HepG2 (cell line): ENCODE data around the gene G6PC3. TPM values are rescaled to one million over a fixed set of nuclear protein-coding genes. Genes with fewer than 3 reads are reported as not detected.

Experiments
- ARNTL ChIP-seq: sonication (generic); formaldehyde crosslinking; IDR thresholded peaks from 2 replicates; pipeline ENCODE4 v1.4.0; 2020; ENCODE audit warnings: mild to moderate bottlenecking, missing genetic modification reagents
- CENPX ChIP-seq: sonication (generic); formaldehyde crosslinking; IDR thresholded peaks from 2 replicates; pipeline ENCODE4 v1.9.0; 2021; ENCODE audit warnings: mild to moderate bottlenecking, missing genetic modification reagents, moderate library complexity
- DNMT1 ChIP-seq: sonication (generic); formaldehyde crosslinking; IDR thresholded peaks from 2 replicates; pipeline ENCODE4 v1.5.1; 2020; ENCODE audit warnings: mild to moderate bottlenecking, missing genetic modification reagents
- FOXK1 ChIP-seq: sonication (generic); formaldehyde crosslinking; IDR thresholded peaks from 2 replicates; pipeline ENCODE4 v1.4.0; 2020; ENCODE audit warnings: low read depth, missing genetic modification reagents, borderline replicate concordance
- HCFC1 ChIP-seq: fragments of 150-350 bp; IDR thresholded peaks from 2 replicates; pipeline ENCODE4 v1.6.1; 2014; ENCODE audit warnings: low read depth, low read length
- IKZF4 ChIP-seq: sonication (generic); formaldehyde crosslinking; IDR thresholded peaks from 2 replicates; pipeline ENCODE4 v1.5.1; 2020; ENCODE audit warnings: borderline replicate concordance, mild to moderate bottlenecking, low read depth, missing genetic modification reagents; ENCODE audit errors: not compliant biosample characterization
- MAF1 ChIP-seq: sonication (generic); formaldehyde crosslinking; IDR thresholded peaks from 2 replicates; pipeline ENCODE4 v1.5.0; 2020; ENCODE audit warnings: missing genetic modification reagents, borderline replicate concordance
- MATR3 ChIP-seq: sonication (generic); formaldehyde crosslinking; IDR thresholded peaks from 2 replicates; pipeline ENCODE4 v1.4.0; 2020; ENCODE audit warnings: missing genetic modification reagents
- MLLT10 ChIP-seq: sonication (generic); formaldehyde crosslinking; IDR thresholded peaks from 2 replicates; pipeline ENCODE4 v1.4.0; 2020; ENCODE audit warnings: missing genetic modification reagents
- MYNN ChIP-seq: sonication (generic); formaldehyde crosslinking; IDR thresholded peaks from 2 replicates; pipeline ENCODE4 v1.4.0; 2020; ENCODE audit warnings: mild to moderate bottlenecking, low read depth, missing genetic modification reagents
- NFYB ChIP-seq: sonication (generic); formaldehyde crosslinking; IDR thresholded peaks from 2 replicates; pipeline ENCODE4 v1.4.0; 2020; ENCODE audit warnings: missing genetic modification reagents
- PHF20 ChIP-seq: sonication (generic); formaldehyde crosslinking; IDR thresholded peaks from 2 replicates; pipeline ENCODE4 v1.5.0; 2020; ENCODE audit warnings: mild to moderate bottlenecking, missing genetic modification reagents
- RELA ChIP-seq: sonication (generic); formaldehyde crosslinking; IDR thresholded peaks from 2 replicates; pipeline ENCODE4 v1.4.0; 2020; ENCODE audit warnings: missing genetic modification reagents
- SATB2 ChIP-seq: sonication (generic); formaldehyde crosslinking; IDR thresholded peaks from 2 replicates; pipeline ENCODE4 v1.5.0; 2020; ENCODE audit warnings: missing genetic modification reagents
- SNRNP70 ChIP-seq: fragments of 200-400 bp; formaldehyde crosslinking; IDR thresholded peaks from 2 replicates; pipeline ENCODE4 v1.6.1; 2017; ENCODE audit warnings: mild to moderate bottlenecking, low read depth, low read length, moderate library complexity
- SPEN ChIP-seq: sonication (generic); formaldehyde crosslinking; IDR thresholded peaks from 2 replicates; pipeline ENCODE4 v1.5.1; 2020; ENCODE audit warnings: low read depth, mild to moderate bottlenecking, missing genetic modification reagents
- ZFX ChIP-seq: sonication (generic); formaldehyde crosslinking; IDR thresholded peaks from 2 replicates; pipeline ENCODE4 v1.4.0; 2020; ENCODE audit warnings: mild to moderate bottlenecking, low read depth, missing genetic modification reagents, moderate library complexity
- ZMYM2 ChIP-seq: sonication (generic); formaldehyde crosslinking; IDR thresholded peaks from 2 replicates; pipeline ENCODE4 v1.8.0; 2022; ENCODE audit warnings: mild to moderate bottlenecking, missing genetic modification reagents
- ZNF12 ChIP-seq: sonication (generic); formaldehyde crosslinking; IDR thresholded peaks from 2 replicates; pipeline ENCODE4 v1.5.0; 2020; ENCODE audit warnings: missing genetic modification reagents
- ZNF205 ChIP-seq: IDR thresholded peaks from 2 replicates; pipeline ENCODE4 v1.6.1; 2018; ENCODE audit warnings: missing biosample characterization, missing genetic modification reagents
- ZNF326 ChIP-seq: sonication (generic); formaldehyde crosslinking; IDR thresholded peaks from 2 replicates; pipeline ENCODE4 v1.4.0; 2020; ENCODE audit warnings: missing genetic modification reagents, borderline replicate concordance
- ZNF496 ChIP-seq: sonication (generic); formaldehyde crosslinking; IDR thresholded peaks from 2 replicates; pipeline ENCODE4 v1.8.1; 2023; ENCODE audit warnings: mild to moderate bottlenecking, moderate library complexity, missing genetic modification reagents; ENCODE audit not compliant: insufficient replicate concordance
- ZNF501 ChIP-seq: sonication (generic); formaldehyde crosslinking; IDR thresholded peaks from 2 replicates; pipeline ENCODE4 v1.5.1; 2020; ENCODE audit warnings: mild to moderate bottlenecking, moderate library complexity, missing genetic modification reagents
- ZNF556 ChIP-seq: sonication (generic); formaldehyde crosslinking; IDR thresholded peaks from 2 replicates; pipeline ENCODE4 v1.4.0; 2020; ENCODE audit warnings: mild to moderate bottlenecking, missing genetic modification reagents, borderline replicate concordance
- ZNF570 ChIP-seq: sonication (generic); formaldehyde crosslinking; IDR thresholded peaks from 2 replicates; pipeline ENCODE4 v1.4.0; 2020; ENCODE audit warnings: mild to moderate bottlenecking, missing genetic modification reagents, borderline replicate concordance
- ZNF773 ChIP-seq: sonication (generic); formaldehyde crosslinking; IDR thresholded peaks from 2 replicates; pipeline ENCODE4 v1.4.0; 2020; ENCODE audit warnings: missing genetic modification reagents, borderline replicate concordance
- ZNF879 ChIP-seq: sonication (generic); formaldehyde crosslinking; IDR thresholded peaks from 2 replicates; pipeline ENCODE4 v1.8.1; 2023; ENCODE audit warnings: missing genetic modification reagents
- ZSCAN21 ChIP-seq: sonication (generic); formaldehyde crosslinking; IDR thresholded peaks from 2 replicates; pipeline ENCODE4 v1.8.0; 2022; ENCODE audit warnings: mild to moderate bottlenecking, missing genetic modification reagents, moderate library complexity, borderline replicate concordance
- polyA plus RNA-seq, 8 experiments: library from polyadenylated mRNA; depleted of rRNA in 3 of 8; stranded (reverse) in 7 of 8; unstranded in 1 of 8; fragments of >200 nt; fragmentation: Illumina TruSeq in 4 of 8; extraction: Trizol in 4 of 8; gene quantifications; 2 replicates each; pipeline versions ENCODE4 v1.2.1 to v1.2.3, GENCODE V29; 2011 to 2016; ENCODE audit warnings: low read depth in 4 of 8, missing spikeins in 1 of 8, mixed read lengths in 1 of 8; ENCODE audit not compliant: insufficient read depth in 1 of 8
- total RNA-seq, 5 experiments: library from RNA; depleted of rRNA; stranded (reverse); fragments of >200 nt; fragmentation: Illumina TruSeq; extraction: Trizol; gene quantifications; 2 replicates each; pipeline ENCODE4 v1.2.3, GENCODE V29; 2016; ENCODE audit warnings: low read depth in 1 of 5
- TF ChIP-seq, protein P1 (sequence below): sonication (generic); formaldehyde crosslinking; IDR thresholded peaks from 2 replicates; pipeline ENCODE4 v1.4.0; 2020; ENCODE audit warnings: missing genetic modification reagents, borderline replicate concordance
- TF ChIP-seq, protein P2 (sequence below): sonication (generic); IDR thresholded peaks from 2 replicates; pipeline ENCODE4 v1.6.1; 2016; ENCODE audit warnings: low read depth, borderline replicate concordance

The G6PC3 gene
- total and polyA plus RNA-seq, 2 of the 13 experiments (the other 11 are each of a cell fraction or from before 2014, with no cell fraction given): 38.5 to 75.8 TPM

DNA sequence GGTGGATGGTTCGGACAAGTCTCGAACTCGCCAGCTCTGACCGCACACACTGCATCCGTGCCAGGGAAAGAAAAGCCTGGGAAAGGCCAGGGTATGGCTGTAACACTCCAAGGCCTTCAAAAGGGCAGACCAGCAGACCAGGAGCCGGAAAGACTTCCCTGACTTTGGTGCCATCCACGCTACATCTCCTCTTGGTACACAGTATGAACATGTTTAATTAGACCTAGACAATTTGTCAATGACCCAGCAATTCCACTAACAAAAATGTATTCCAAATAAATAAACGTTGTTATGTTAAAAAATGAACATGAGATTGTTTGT, 53.5 kb downstream of the G6PC3 start (continued):
- peak; percentile 35 for TF ChIP-seq IKZF4 (CRISPR knock-in tag)
- TF ChIP-seq ZNF570 (CRISPR knock-in tag): 0 out of 2 replicates have a peak, but pooled peaks have one; percentile 58
- no peak for TF ChIP-seq ZNF496 (CRISPR knock-in tag)
- TF ChIP-seq RELA (CRISPR knock-in tag): no peak
- no peak for TF ChIP-seq ZMYM2 (CRISPR knock-in tag)
- TF ChIP-seq, protein P1, sequence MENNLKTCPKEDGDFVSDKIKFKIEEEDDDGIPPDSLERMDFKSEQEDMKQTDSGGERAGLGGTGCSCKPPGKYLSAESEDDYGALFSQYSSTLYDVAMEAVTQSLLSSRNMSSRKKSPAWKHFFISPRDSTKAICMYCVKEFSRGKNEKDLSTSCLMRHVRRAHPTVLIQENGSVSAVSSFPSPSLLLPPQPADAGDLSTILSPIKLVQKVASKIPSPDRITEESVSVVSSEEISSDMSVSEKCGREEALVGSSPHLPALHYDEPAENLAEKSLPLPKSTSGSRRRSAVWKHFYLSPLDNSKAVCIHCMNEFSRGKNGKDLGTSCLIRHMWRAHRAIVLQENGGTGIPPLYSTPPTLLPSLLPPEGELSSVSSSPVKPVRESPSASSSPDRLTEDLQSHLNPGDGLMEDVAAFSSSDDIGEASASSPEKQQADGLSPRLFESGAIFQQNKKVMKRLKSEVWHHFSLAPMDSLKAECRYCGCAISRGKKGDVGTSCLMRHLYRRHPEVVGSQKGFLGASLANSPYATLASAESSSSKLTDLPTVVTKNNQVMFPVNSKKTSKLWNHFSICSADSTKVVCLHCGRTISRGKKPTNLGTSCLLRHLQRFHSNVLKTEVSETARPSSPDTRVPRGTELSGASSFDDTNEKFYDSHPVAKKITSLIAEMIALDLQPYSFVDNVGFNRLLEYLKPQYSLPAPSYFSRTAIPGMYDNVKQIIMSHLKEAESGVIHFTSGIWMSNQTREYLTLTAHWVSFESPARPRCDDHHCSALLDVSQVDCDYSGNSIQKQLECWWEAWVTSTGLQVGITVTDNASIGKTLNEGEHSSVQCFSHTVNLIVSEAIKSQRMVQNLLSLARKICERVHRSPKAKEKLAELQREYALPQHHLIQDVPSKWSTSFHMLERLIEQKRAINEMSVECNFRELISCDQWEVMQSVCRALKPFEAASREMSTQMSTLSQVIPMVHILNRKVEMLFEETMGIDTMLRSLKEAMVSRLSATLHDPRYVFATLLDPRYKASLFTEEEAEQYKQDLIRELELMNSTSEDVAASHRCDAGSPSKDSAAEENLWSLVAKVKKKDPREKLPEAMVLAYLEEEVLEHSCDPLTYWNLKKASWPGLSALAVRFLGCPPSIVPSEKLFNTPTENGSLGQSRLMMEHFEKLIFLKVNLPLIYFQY (CRISPR knock-in tag): no peak
- TF ChIP-seq FOXK1 (CRISPR knock-in tag): no peak
- peak; percentile 23; the same call in 1 of the 2 replicates for TF ChIP-seq ZFX
- TF ChIP-seq MYNN: no peak
- no peak for TF ChIP-seq DNMT1
- TF ChIP-seq HCFC1: no peak
- TF ChIP-seq MLLT10 (CRISPR knock-in tag): no peak
- TF ChIP-seq SNRNP70: no peak
- no peak for TF ChIP-seq MATR3
- TF ChIP-seq ZNF879 (CRISPR knock-in tag): no peak
- TF ChIP-seq ZNF12 (CRISPR knock-in tag): no peak
- TF ChIP-seq ZNF326 (CRISPR knock-in tag): no peak
- TF ChIP-seq CENPX (CRISPR knock-in tag): no peak
- TF ChIP-seq, protein P2, sequence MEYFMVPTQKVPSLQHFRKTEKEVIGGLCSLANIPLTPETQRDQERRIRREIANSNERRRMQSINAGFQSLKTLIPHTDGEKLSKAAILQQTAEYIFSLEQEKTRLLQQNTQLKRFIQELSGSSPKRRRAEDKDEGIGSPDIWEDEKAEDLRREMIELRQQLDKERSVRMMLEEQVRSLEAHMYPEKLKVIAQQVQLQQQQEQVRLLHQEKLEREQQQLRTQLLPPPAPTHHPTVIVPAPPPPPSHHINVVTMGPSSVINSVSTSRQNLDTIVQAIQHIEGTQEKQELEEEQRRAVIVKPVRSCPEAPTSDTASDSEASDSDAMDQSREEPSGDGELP: no peak
- TF ChIP-seq ZSCAN21 (CRISPR knock-in tag): no peak
- TF ChIP-seq ZNF501 (CRISPR knock-in tag): peak; percentile 78
- TF ChIP-seq SPEN (CRISPR knock-in tag): no peak; the same call in 1 of the 2 replicates
- no peak for TF ChIP-seq NFYB (CRISPR knock-in tag)
- no peak for TF ChIP-seq SATB2 (CRISPR knock-in tag)
- 0 out of 2 replicates have a peak, but pooled peaks have one; percentile 33 for TF ChIP-seq ZNF556 (CRISPR knock-in tag)
- no peak for TF ChIP-seq ZNF773
- TF ChIP-seq PHF20: no peak
- 0 out of 2 replicates have a peak, but pooled peaks have one; percentile 10 for TF ChIP-seq ARNTL (CRISPR knock-in tag)
- no peak for TF ChIP-seq ZNF205 (CRISPR knock-in tag)
- TF ChIP-seq MAF1 (CRISPR knock-in tag): 0 out of 2 replicates have a peak, but pooled peaks have one; percentile 67
